ENCODE data around the gene CBX3. TPM values are rescaled to one million over a fixed set of nuclear protein-coding genes. Genes with fewer than 3 reads are reported as not detected.
"Not testable (repeated sequence)": the region's sequence is repeated elsewhere in the genome, so short reads cannot be mapped to it uniquely, and the experiment has no call there.

Gene CBX3
- total RNA-seq, 1 experiment from 2014 or later = 215 TPM

GRCh38 chr7:26193432-26194207 lies 7.9 kb upstream of the CBX3 start:
- TF ChIP-seq CTCF (IDR thresholded peaks at IDR 0.05; ENCODE audit: insufficient read depth in 1 of 2, low read depth in 1 of 2, low read length in 1 of 2, severe bottlenecking in 1 of 2, unreplicated experiment in 1 of 2) = no peak
- CTCF ChIA-PET = no interaction called here
- BruUV-seq (replicated peaks) = no TSS peak
- Histone ChIP-seq H3K27me3 (replicated peaks; ENCODE audit: control insufficient read depth, insufficient read depth, low read length) (no peaks in the 10 kb centered on the region), H3K4me1 (peaks cover 25% of the 10 kb centered on the region), H3K9me3 (no peaks in the 10 kb centered on the region), H3K4me3 (ENCODE audit: low read depth, low read length) (no peak overlapping the region), H3K36me3 (ENCODE audit: control insufficient read depth, insufficient read depth, low read length) (peaks cover 5% of the 10 kb centered on the region)
- peaks cover 39% of the 10 kb centered on the region for H3K4me1 Mint-ChIP-seq (ENCODE audit: low read depth, unreplicated experiment)
- peak overlapping the region; percentile 37 for H3K4me3 Mint-ChIP-seq (ENCODE audit: unreplicated experiment)
- H3K27ac Mint-ChIP-seq (ENCODE audit: unreplicated experiment) = peak overlapping the region; percentile 83
- intact Hi-C loops (cut with micrococcal nuclease; ENCODE audit: unreplicated experiment) = no loop called here
- H3K27me3 Mint-ChIP-seq (ENCODE audit: insufficient read depth, unreplicated experiment) = no peaks in the 10 kb centered on the region
- peaks cover 100% of the 10 kb centered on the region for H3K36me3 Mint-ChIP-seq (ENCODE audit: insufficient read depth, unreplicated experiment)
- no peaks in the 10 kb centered on the region for H3K9me3 Mint-ChIP-seq (ENCODE audit: unreplicated experiment)
- POLR2A ChIA-PET = no interaction called here
- no peak for DNase-seq

- H3K4me3 ChIP-seq (ENCODE audit: low read depth, low read length); BruUV-seq (replicated peaks); H3K4me3 Mint-ChIP-seq (ENCODE audit: unreplicated experiment); CTCF ChIA-PET; intact Hi-C loops (cut with micrococcal nuclease; ENCODE audit: unreplicated experiment); DNase-seq; H3K27me3 ChIP-seq (replicated peaks; ENCODE audit: control insufficient read depth, insufficient read depth, low read length); H3K27ac Mint-ChIP-seq (ENCODE audit: unreplicated experiment); H3K27me3 Mint-ChIP-seq (ENCODE audit: insufficient read depth, unreplicated experiment); H3K9me3 Mint-ChIP-seq (ENCODE audit: unreplicated experiment); H3K9me3 ChIP-seq; H3K36me3 ChIP-seq (ENCODE audit: control insufficient read depth, insufficient read depth, low read length): not testable (repeated sequence)
- Mint-ChIP-seq H3K36me3 (ENCODE audit: insufficient read depth, unreplicated experiment) (peaks cover 100% of the 10 kb centered on the region), H3K4me1 (ENCODE audit: low read depth, unreplicated experiment) (peaks cover 39% of the 10 kb centered on the region)
- H3K4me1 ChIP-seq = peaks cover 25% of the 10 kb centered on the region
- POLR2A ChIA-PET = interaction anchor here (0.5 to 1.0 kb wide), 5 partner anchors 21 to 1979 kb away, joined by 3 to 13 read pairs (median 5); partner anchors contain the start of gene NFE2L3
These were observed 6.8 kb upstream of the CBX3 start for GRCh38 chr7:26194764-26195163.

GRCh38 chr7:26195182-26195581 lies 6.4 kb upstream of the CBX3 start:
- Histone ChIP-seq H3K27me3 (replicated peaks; ENCODE audit: control insufficient read depth, insufficient read depth, low read length) (no peaks in the 10 kb centered on the region), H3K36me3 (ENCODE audit: control insufficient read depth, insufficient read depth, low read length) (peaks cover 3% of the 10 kb centered on the region), H3K9me3 (no peaks in the 10 kb centered on the region), H3K4me1 (peaks cover 25% of the 10 kb centered on the region), H3K4me3 (ENCODE audit: low read depth, low read length) (no peak overlapping the region)
- no peak for DNase-seq
- POLR2A ChIA-PET = interaction anchor here (0.5 to 1.0 kb wide), 4 partner anchors 22 to 339 kb away, joined by 3 to 13 read pairs (median 4); partner anchors contain the start of gene NFE2L3
- peaks cover 100% of the 10 kb centered on the region for H3K36me3 Mint-ChIP-seq (ENCODE audit: insufficient read depth, unreplicated experiment)
- intact Hi-C loops (cut with micrococcal nuclease; ENCODE audit: unreplicated experiment) = no loop called here
- H3K4me3 Mint-ChIP-seq (ENCODE audit: unreplicated experiment) = peak overlapping the region; percentile 66
- peaks cover 39% of the 10 kb centered on the region for H3K4me1 Mint-ChIP-seq (ENCODE audit: low read depth, unreplicated experiment)
- H3K27me3 Mint-ChIP-seq (ENCODE audit: insufficient read depth, unreplicated experiment) = no peaks in the 10 kb centered on the region
- no peaks in the 10 kb centered on the region for H3K9me3 Mint-ChIP-seq (ENCODE audit: unreplicated experiment)
- no peak overlapping the region for H3K27ac Mint-ChIP-seq (ENCODE audit: unreplicated experiment)
- TF ChIP-seq CTCF (IDR thresholded peaks at IDR 0.05; ENCODE audit: insufficient read depth in 1 of 2, low read depth in 1 of 2, low read length in 1 of 2, severe bottlenecking in 1 of 2, unreplicated experiment in 1 of 2) = no peak
- CTCF ChIA-PET = no interaction called here
- no TSS peak for BruUV-seq (replicated peaks)
